Retina (tissue), 1 donor: Measurements from ENCODE around the gene ECT2.

ENCODE experiments used
- DNase-seq: peaks from one replicate; pipeline ENCODE4 v3.0.0-alpha.2; 2016

Gene ECT2

DNA sequence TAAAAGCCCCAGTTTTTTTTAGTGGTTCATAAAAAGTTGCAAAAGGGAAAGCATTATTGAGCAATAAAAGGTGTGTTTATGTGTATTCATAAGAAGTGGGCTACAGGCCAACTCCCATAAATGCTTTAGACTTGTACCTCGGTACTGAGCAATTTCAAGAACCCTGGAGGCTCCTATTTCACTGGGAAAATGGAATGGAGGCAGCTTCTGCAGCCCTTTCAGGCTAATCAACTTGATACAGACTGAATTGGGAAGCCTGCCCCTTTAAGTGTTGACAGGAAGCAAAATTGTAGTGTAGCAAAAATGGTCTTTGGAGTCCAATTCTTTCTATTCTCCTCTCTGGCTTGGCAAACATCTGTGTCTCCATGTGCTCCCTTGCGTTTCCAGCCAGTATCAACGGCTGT, 118.8 kb downstream of the ECT2 start:
- no peak for DNase-seq

DNA sequence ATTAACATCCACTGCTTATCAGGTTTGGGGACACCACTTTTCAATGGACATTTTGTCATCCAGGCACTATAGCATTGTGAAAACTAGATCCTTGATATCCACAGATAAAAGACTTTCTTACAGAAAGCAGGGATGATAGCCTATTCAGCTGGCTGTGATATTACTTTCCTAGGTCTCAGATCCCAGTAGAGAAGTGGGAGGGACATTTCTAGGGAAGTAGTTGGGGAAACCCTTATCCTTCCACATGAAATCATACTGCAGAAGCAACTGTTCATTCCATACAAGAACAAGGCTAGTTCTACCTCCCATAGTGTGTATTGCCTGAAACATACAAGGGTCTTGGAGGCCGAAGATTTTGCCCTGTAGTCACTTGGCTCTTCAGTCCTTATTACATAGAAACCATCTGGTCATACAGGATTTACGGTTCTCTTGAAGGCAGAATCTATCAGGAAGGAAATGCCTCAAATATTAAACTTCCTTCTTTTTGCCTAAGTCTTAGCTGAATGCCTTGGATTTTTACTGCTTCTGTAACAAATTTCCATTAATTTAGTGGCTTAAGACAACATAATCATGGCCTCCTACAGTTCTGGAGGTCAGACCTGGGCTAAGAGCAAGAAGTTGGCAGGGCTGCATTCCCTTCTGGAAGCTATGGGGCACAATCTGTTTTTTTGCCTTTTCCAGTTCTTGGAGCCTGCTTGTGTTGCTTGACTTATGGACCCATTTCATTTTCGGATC, 119.4 kb downstream of the ECT2 start:
- DNase-seq = no peak
